Testis (tissue), 3 donors: ENCODE measurements around the gene MAP3K2. TPM values are rescaled to one million over a fixed set of nuclear protein-coding genes. Genes with fewer than 3 reads are reported as not detected.

Experiments used
- DNase-seq: peaks from one replicate; pipeline ENCODE4 v3.0.0-alpha.2; 2019
- H3K27ac ChIP-seq, 2 donors: fragments of 200-600 bp; sonication (generic); one replicate each; pipeline ENCODE4 v1.5.1; 2019
- H3K27me3 ChIP-seq: fragments of 200-600 bp; sonication (generic); one replicate; pipeline ENCODE4 v1.5.1; 2019
- H3K36me3 ChIP-seq: fragments of 200-600 bp; sonication (generic); one replicate; pipeline ENCODE4 v1.5.1; 2017; ENCODE audit warnings: low read depth; ENCODE audit errors: missing control alignments
- H3K4me1 ChIP-seq: fragments of 200-600 bp; sonication (generic); one replicate; pipeline ENCODE4 v1.5.1; 2019
- H3K4me3 ChIP-seq, 2 donors: fragments of 200-600 bp; sonication (generic); one replicate each; pipeline ENCODE4 v1.5.1; 2017 to 2019
- H3K9me3 ChIP-seq: fragments of 200-600 bp; sonication (generic); one replicate; pipeline ENCODE4 v1.5.1; 2017
- POLR2A ChIP-seq: fragments of 450-650 bp; IDR thresholded peaks from one replicate; pipeline ENCODE4 v1.6.1; 2017; ENCODE audit warnings: antibody characterized with exemption, mild to moderate bottlenecking, moderate library complexity
- WGBS, 2 donors: methylation state at CpG; one replicate each; pipeline ENCODE4 v1.1.5; 2018; 5-methylcytosine and 5-hydroxymethylcytosine counted together
- intact Hi-C: fragments of 100-400 bp; cut with DNase I; formaldehyde crosslinking; loops from one replicate; pipeline ENCODE4 v1.15.1; 2023; ENCODE audit warnings: low total_unique reads
- polyA plus RNA-seq: library from polyadenylated mRNA; stranded (reverse); fragments of 350-450 nt; fragmentation: Illumina TruSeq; extraction: RNeasy Lipid Tissue Mini Kit (QIAGEN cat#74804); gene quantifications from one replicate; pipeline ENCODE4 v1.2.3, GENCODE V29; 2014; ENCODE audit warnings: low read depth, low replicate concordance; ENCODE audit not compliant: insufficient read depth
- total RNA-seq, 2 donors: library from RNA; depleted of rRNA; stranded (reverse); fragments of >200 nt; gene quantifications; one replicate each; pipeline ENCODE4 v1.2.3, GENCODE V29; 2016
- TF ChIP-seq, protein P1 (sequence below), 3 experiments: fragments of 450-650 bp in 2 of 3; fragments of 200-600 bp in 1 of 3; sonication (generic) in 1 of 3; IDR thresholded peaks; one replicate each; pipeline ENCODE4 v1.5.1; 2016 to 2019; ENCODE audit warnings: antibody characterized with exemption in 3 of 3, mild to moderate bottlenecking in 2 of 3, moderate library complexity in 1 of 3

Gene MAP3K2
- total and polyA plus RNA-seq, 3 donors from 2014 or later = 16.3 to 74.5 (median 74.0) TPM

DNA sequence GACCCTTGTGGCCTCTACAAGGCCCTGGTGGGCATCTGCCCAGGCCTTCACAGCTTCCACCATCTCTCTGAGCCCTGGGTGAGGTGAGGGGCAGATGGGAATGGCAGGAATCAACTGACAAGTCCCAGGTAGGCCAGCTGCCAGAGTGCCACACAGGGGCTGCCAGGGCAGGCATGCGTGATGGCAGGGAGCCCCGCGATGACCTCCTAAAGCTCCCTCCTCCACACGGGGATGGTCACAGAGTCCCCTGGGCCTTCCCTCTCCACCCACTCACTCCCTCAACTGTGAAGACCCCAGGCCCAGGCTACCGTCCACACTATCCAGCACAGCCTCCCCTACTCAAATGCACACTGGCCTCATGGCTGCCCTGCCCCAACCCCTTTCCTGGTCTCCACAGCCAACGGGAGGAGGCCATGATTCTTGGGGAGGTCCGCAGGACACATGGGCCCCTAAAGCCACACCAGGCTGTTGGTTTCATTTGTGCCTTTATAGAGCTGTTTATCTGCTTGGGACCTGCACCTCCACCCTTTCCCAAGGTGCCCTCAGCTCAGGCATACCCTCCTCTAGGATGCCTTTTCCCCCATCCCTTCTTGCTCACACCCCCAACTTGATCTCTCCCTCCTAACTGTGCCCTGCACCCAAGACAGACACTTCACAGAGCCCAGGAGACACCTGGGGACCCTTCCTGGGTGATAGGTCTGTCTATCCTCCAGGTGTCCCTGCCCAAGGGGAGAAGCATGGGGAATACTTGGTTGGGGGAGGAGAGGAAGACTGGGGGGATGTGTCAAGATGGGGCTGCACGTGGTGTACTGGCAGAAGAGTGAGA is 32.5 kb upstream of the MAP3K2 start:
- H3K27me3 ChIP-seq = no peaks in the 10 kb centered on the region
- peak; percentile 4 for DNase-seq
- no peaks in the 10 kb centered on the region for H3K36me3 ChIP-seq
- no peak overlapping the region for H3K4me3 ChIP-seq
- WGBS, 2 donors = 55 to 75% methylated on average over 3 to 8 of the region's 8 CpGs
- H3K4me1 ChIP-seq = peaks cover 19% of the 10 kb centered on the region
- intact Hi-C loops = no loop called here
- no peaks in the 10 kb centered on the region for H3K9me3 ChIP-seq
- H3K27ac ChIP-seq = no peak overlapping the region
- TF ChIP-seq, protein P1, sequence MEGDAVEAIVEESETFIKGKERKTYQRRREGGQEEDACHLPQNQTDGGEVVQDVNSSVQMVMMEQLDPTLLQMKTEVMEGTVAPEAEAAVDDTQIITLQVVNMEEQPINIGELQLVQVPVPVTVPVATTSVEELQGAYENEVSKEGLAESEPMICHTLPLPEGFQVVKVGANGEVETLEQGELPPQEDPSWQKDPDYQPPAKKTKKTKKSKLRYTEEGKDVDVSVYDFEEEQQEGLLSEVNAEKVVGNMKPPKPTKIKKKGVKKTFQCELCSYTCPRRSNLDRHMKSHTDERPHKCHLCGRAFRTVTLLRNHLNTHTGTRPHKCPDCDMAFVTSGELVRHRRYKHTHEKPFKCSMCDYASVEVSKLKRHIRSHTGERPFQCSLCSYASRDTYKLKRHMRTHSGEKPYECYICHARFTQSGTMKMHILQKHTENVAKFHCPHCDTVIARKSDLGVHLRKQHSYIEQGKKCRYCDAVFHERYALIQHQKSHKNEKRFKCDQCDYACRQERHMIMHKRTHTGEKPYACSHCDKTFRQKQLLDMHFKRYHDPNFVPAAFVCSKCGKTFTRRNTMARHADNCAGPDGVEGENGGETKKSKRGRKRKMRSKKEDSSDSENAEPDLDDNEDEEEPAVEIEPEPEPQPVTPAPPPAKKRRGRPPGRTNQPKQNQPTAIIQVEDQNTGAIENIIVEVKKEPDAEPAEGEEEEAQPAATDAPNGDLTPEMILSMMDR (IDR thresholded peaks at IDR 0.05) = no peak
- no peak for TF ChIP-seq POLR2A

DNA sequence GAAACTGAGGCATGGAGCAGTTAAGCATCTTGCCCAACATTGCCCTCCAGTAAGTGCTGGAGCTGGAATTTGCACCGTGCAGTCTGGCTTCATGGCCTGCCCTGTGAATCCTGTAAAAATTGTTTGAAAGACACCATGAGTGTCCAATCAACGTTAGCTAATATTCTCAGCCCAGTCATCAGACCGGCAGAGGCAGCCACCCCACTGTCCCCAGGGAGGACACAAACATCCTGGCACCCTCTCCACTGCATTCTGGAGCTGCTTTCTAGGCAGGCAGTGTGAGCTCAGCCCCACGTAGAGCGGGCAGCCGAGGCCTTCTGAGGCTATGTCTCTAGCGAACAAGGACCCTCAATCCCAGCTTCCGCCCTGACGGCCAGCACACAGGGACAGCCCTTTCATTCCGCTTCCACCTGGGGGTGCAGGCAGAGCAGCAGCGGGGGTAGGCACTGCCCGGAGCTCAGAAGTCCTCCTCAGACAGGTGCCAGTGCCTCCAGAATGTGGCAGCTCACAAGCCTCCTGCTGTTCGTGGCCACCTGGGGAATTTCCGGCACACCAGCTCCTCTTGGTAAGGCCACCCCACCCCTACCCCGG is 31.8 kb upstream of the MAP3K2 start:
- peaks cover 25% of the 10 kb centered on the region for H3K4me1 ChIP-seq
- H3K36me3 ChIP-seq = no peaks in the 10 kb centered on the region
- TF ChIP-seq POLR2A = no peak
- TF ChIP-seq, protein P1 (IDR thresholded peaks at IDR 0.05) = no peak
- H3K4me3 ChIP-seq = no peak overlapping the region
- no peak for DNase-seq
- no peaks in the 10 kb centered on the region for H3K27me3 ChIP-seq
- WGBS, 2 donors = 83 to 92% methylated on average over 1 to 15 of the region's 15 CpGs
- no peaks in the 10 kb centered on the region for H3K9me3 ChIP-seq
- intact Hi-C loops = no loop called here
- no peak overlapping the region for H3K27ac ChIP-seq

DNA sequence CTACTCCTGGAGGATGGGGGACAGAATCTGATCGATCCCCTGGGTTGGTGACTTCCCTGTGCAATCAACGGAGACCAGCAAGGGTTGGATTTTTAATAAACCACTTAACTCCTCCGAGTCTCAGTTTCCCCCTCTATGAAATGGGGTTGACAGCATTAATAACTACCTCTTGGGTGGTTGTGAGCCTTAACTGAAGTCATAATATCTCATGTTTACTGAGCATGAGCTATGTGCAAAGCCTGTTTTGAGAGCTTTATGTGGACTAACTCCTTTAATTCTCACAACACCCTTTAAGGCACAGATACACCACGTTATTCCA is 31.3 kb upstream of the MAP3K2 start:
- peaks cover 25% of the 10 kb centered on the region for H3K4me1 ChIP-seq
- 94 to 96% methylated on average over 4 of the region's 4 CpGs for WGBS, 2 donors
- intact Hi-C loops = no loop called here

DNA sequence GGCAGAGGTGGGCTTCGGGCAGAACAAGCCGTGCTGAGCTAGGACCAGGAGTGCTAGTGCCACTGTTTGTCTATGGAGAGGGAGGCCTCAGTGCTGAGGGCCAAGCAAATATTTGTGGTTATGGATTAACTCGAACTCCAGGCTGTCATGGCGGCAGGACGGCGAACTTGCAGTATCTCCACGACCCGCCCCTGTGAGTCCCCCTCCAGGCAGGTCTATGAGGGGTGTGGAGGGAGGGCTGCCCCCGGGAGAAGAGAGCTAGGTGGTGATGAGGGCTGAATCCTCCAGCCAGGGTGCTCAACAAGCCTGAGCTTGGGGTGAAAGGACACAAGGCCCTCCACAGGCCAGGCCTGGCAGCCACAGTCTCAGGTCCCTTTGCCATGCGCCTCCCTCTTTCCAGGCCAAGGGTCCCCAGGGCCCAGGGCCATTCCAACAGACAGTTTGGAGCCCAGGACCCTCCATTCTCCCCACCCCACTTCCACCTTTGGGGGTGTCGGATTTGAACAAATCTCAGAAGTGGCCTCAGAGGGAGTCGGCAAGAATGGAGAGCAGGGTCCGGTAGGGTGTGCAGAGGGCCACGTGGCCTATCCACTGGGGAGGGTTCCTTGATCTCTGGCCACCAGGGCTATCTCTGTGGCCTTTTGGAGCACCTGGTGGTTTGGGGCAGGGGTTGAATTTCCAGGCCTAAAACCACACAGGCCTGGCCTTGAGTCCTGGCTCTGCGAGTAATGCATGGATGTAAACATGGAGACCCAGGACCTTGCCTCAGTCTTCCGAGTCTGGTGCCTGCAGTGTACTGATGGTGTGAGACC is 30.7 kb upstream of the MAP3K2 start, which contains the start of gene PROC:
PROC (plus strand) TSS at position 128 of the 812 bp plus-strand sequence. CDS start 1,516 bp downstream, outside the sequence.
- Histone ChIP-seq H3K4me3 (no peak within 1 kb of the TSS), H3K4me1 (peaks cover 25% of the 10 kb centered on the region), H3K36me3 (no peaks in the 10 kb centered on the region), H3K27me3 (no peaks in the 10 kb centered on the region), H3K9me3 (no peaks in the 10 kb centered on the region), H3K27ac (no peak within 1 kb of the TSS)
- intact Hi-C loops = no loop called here
- TF ChIP-seq POLR2A = no peak
- TF ChIP-seq, protein P1 (IDR thresholded peaks at IDR 0.05) = no peak
- whole genome bisulfite sequencing, 2 donors = 90 to 96% methylated on average over 10 to 16 of the region's 16 CpGs
- no peak for DNase-seq

More for the DNA sequence above, 31.3 kb upstream of the MAP3K2 start:
- Histone ChIP-seq H3K27me3 (no peaks in the 10 kb centered on the region), H3K27ac (no peak overlapping the region), H3K36me3 (no peaks in the 10 kb centered on the region), H3K9me3 (no peaks in the 10 kb centered on the region), H3K4me3 (no peak overlapping the region)
- no peak for DNase-seq
- TF ChIP-seq, protein P1 (IDR thresholded peaks at IDR 0.05) = no peak
- no peak for TF ChIP-seq POLR2A
